Neural cell (in vitro differentiated cells): Measurements from ENCODE around the gene MRTFB.

Source experiments
- MXI1 ChIP-seq: fragments of 450-650 bp; conservative IDR thresholded peaks from 2 replicates; pipeline ENCODE4 v1.6.1; 2014; ENCODE audit warnings: antibody characterized with exemption, mild to moderate bottlenecking; ENCODE audit not compliant: poor library complexity, severe bottlenecking
- POLR2AphosphoS5 ChIP-seq: IDR thresholded peaks from 2 replicates; pipeline ENCODE4 v1.6.1; 2012
- RAD21 ChIP-seq: fragments of 450-650 bp; conservative IDR thresholded peaks from 2 replicates; pipeline ENCODE4 v1.6.1; 2014; ENCODE audit warnings: antibody characterized with exemption, mild to moderate bottlenecking, moderate library complexity
- TF ChIP-seq, protein P1 (sequence below): fragments of 450-650 bp; IDR thresholded peaks from 2 replicates; pipeline ENCODE4 v1.5.1; 2014; ENCODE audit warnings: antibody characterized with exemption, mild to moderate bottlenecking, moderate library complexity; ENCODE audit not compliant: poor library complexity, severe bottlenecking

- TF ChIP-seq, protein P1, sequence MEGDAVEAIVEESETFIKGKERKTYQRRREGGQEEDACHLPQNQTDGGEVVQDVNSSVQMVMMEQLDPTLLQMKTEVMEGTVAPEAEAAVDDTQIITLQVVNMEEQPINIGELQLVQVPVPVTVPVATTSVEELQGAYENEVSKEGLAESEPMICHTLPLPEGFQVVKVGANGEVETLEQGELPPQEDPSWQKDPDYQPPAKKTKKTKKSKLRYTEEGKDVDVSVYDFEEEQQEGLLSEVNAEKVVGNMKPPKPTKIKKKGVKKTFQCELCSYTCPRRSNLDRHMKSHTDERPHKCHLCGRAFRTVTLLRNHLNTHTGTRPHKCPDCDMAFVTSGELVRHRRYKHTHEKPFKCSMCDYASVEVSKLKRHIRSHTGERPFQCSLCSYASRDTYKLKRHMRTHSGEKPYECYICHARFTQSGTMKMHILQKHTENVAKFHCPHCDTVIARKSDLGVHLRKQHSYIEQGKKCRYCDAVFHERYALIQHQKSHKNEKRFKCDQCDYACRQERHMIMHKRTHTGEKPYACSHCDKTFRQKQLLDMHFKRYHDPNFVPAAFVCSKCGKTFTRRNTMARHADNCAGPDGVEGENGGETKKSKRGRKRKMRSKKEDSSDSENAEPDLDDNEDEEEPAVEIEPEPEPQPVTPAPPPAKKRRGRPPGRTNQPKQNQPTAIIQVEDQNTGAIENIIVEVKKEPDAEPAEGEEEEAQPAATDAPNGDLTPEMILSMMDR: no peak
- no peak for TF ChIP-seq POLR2AphosphoS5
- no peak for TF ChIP-seq MXI1
- no peak for TF ChIP-seq RAD21
These were observed 128.1 kb downstream of the MRTFB start for GRCh38 chr16:14199199-14199598.
